Measurements from ENCODE around the gene HIF3A. TPM values are rescaled to one million over a fixed set of nuclear protein-coding genes. Genes with fewer than 3 reads are reported as not detected.

HIF3A gene
- total and polyA plus RNA-seq, 2 donors (not counting 3 experiments of a cell fraction or from before 2014, with no cell fraction given): 8.1 to 8.5 TPM

GRCh38 chr19:46392252-46392801, 95.5 kb downstream of the HIF3A start:
- Histone ChIP-seq H4K20me1 (replicated peaks; ENCODE audit: control insufficient read depth, extremely low read depth, insufficient read depth, low read length) (no peaks in the 10 kb centered on the region), H3K9me1 (replicated peaks; ENCODE audit: control insufficient read depth, extremely low read depth, insufficient read depth, low read length) (no peaks in the 10 kb centered on the region), H3K4me1 (ENCODE audit: control insufficient read depth, extremely low read depth, insufficient read depth, low read length) (no peaks in the 10 kb centered on the region), H3K9ac (replicated peaks; ENCODE audit: extremely low read depth, insufficient read depth, low read length) (no peak overlapping the region), H3K9me3 (replicated peaks; ENCODE audit: control insufficient read depth, insufficient read depth, low read length) (no peaks in the 10 kb centered on the region), H3K36me3 (ENCODE audit: control insufficient read depth in 2 of 2, extremely low read depth in 1 of 2, insufficient read depth in 2 of 2, low read length in 2 of 2) (peaks cover 13 to 32% of the 10 kb centered on the region in 2 experiments), H2AFZ (ENCODE audit: low read depth, low read length) (no peak overlapping the region), H3K27me3 (ENCODE audit: control insufficient read depth in 2 of 2, insufficient read depth in 2 of 2, low read length in 2 of 2) (no peaks in the 10 kb centered on the region), H3K4me3 (replicated peaks in 1 of 3; ENCODE audit: insufficient read depth in 1 of 3, low read depth in 1 of 3, low read length in 3 of 3) (no peak overlapping the region), H3K79me2 (ENCODE audit: control insufficient read depth, insufficient read depth, low read length) (no peaks in the 10 kb centered on the region), H3K4me2 (ENCODE audit: insufficient read depth, low read length) (no peak overlapping the region), H3K27ac (ENCODE audit: insufficient read depth, low read depth, low read length) (no peak overlapping the region)
- intact Hi-C loops (cut with micrococcal nuclease): no loop called here
- no peak for TF ChIP-seq CTCF (IDR thresholded peaks at IDR 0.05; ENCODE audit: extremely low read depth in 1 of 2, insufficient read depth in 1 of 2, low read depth in 1 of 2, low read length in 2 of 2)
- TF ChIP-seq POLR2AphosphoS5 (IDR thresholded peaks at IDR 0.05; ENCODE audit: insufficient read depth, low read depth, low read length): no peak
- TF ChIP-seq EZH2 (IDR thresholded peaks at IDR 0.05; ENCODE audit: borderline replicate concordance, low read depth, low read length, severe bottlenecking): no peak
- no peak for TF ChIP-seq MAX (IDR thresholded peaks at IDR 0.05; ENCODE audit: insufficient read depth, insufficient read length)
- TF ChIP-seq FOS (IDR thresholded peaks at IDR 0.05; ENCODE audit: borderline replicate concordance, insufficient read depth, low read length): no peak
- TF ChIP-seq MYC (IDR thresholded peaks at IDR 0.05; ENCODE audit: low read depth, low read length): no peak
- no peak for TF ChIP-seq POLR2A (IDR thresholded peaks at IDR 0.05; ENCODE audit: low read depth, low read length)
- no peak for TF ChIP-seq JUN (IDR thresholded peaks at IDR 0.05; ENCODE audit: borderline replicate concordance, insufficient read depth, insufficient read length, low read depth)
- no peak for TF ChIP-seq GATA2 (IDR thresholded peaks at IDR 0.05; ENCODE audit: insufficient read depth, insufficient read length, low read depth, low read length)
- DNase-seq (ENCODE audit: low read depth, low spot score) (no peak), FAIRE-seq (no peak)
- dilution Hi-C loops (cut with MboI; ENCODE audit: extremely low pct_ligation_motif_present, low sequenced_read_pairs): no loop called here
- CTCF ChIA-PET: interaction anchor here (1.1 to 1.8 kb wide), 3 partner anchors 20 to 138 kb away, joined by 3 to 5 read pairs (median 4); no protein-coding TSS in a partner anchor
- POLR2A ChIA-PET: no interaction called here
- BruUV-seq (replicated peaks): no TSS peak
